HepG2 (cell line): Measurements from ENCODE around the gene MUL1. TPM values are rescaled to one million over a fixed set of nuclear protein-coding genes. Genes with fewer than 3 reads are reported as not detected.
A peak's percentile ranks its signal among the peaks of the same experiment; 100 is the strongest.

ENCODE experiments used
- FOXA3 ChIP-seq: IDR thresholded peaks from 2 replicates; pipeline ENCODE4 v1.6.1; 2016; ENCODE audit warnings: missing genetic modification reagents, missing compliant biosample characterization
- GTF2F1 ChIP-seq: fragments of 150-350 bp; IDR thresholded peaks from 2 replicates; pipeline ENCODE4 v1.6.1; 2014; ENCODE audit warnings: low read length
- IKZF4 ChIP-seq: sonication (generic); formaldehyde crosslinking; IDR thresholded peaks from 2 replicates; pipeline ENCODE4 v1.5.1; 2020; ENCODE audit warnings: borderline replicate concordance, mild to moderate bottlenecking, low read depth, missing genetic modification reagents; ENCODE audit errors: not compliant biosample characterization
- IRX3 ChIP-seq: sonication (generic); formaldehyde crosslinking; IDR thresholded peaks from 2 replicates; pipeline ENCODE4 v1.8.1; 2023; ENCODE audit warnings: mild to moderate bottlenecking, low read depth, missing genetic modification reagents, borderline replicate concordance
- KLF16 ChIP-seq, 2 experiments: sonication (generic) in 1 of 2; formaldehyde crosslinking in 1 of 2; IDR thresholded peaks; 2 replicates each; pipeline versions ENCODE4 v1.6.1 to v1.8.0; 2016 to 2023; ENCODE audit warnings: missing genetic modification reagents in 2 of 2, missing compliant biosample characterization in 1 of 2
- NCOA1 ChIP-seq: sonication (generic); formaldehyde crosslinking; IDR thresholded peaks from 2 replicates; pipeline ENCODE4 v1.9.0; 2021; ENCODE audit warnings: missing genetic modification reagents
- NFAT5 ChIP-seq: sonication (generic); formaldehyde crosslinking; IDR thresholded peaks from 2 replicates; pipeline ENCODE4 v1.4.0; 2020; ENCODE audit warnings: missing genetic modification reagents
- NR2F6 ChIP-seq, 2 experiments: IDR thresholded peaks; 2 replicates each; pipeline ENCODE4 v1.6.1; 2016; ENCODE audit warnings: antibody characterized with exemption in 1 of 2, mild to moderate bottlenecking in 1 of 2
- ZNF230 ChIP-seq: sonication (generic); formaldehyde crosslinking; IDR thresholded peaks from 2 replicates; pipeline ENCODE4 v1.4.0; 2020; ENCODE audit warnings: mild to moderate bottlenecking, missing genetic modification reagents
- ZNF441 ChIP-seq: sonication (generic); formaldehyde crosslinking; IDR thresholded peaks from 2 replicates; pipeline ENCODE4 v1.7.0; 2021; ENCODE audit warnings: missing genetic modification reagents, borderline replicate concordance
- ZNF598 ChIP-seq: sonication (generic); formaldehyde crosslinking; IDR thresholded peaks from 2 replicates; pipeline ENCODE4 v1.5.1; 2020; ENCODE audit warnings: mild to moderate bottlenecking, missing genetic modification reagents, borderline replicate concordance
- ZNF646 ChIP-seq: sonication (generic); formaldehyde crosslinking; IDR thresholded peaks from 2 replicates; pipeline ENCODE4 v1.9.0; 2021; ENCODE audit warnings: mild to moderate bottlenecking, missing genetic modification reagents
- polyA plus RNA-seq, 8 experiments: library from polyadenylated mRNA; depleted of rRNA in 3 of 8; stranded (reverse) in 7 of 8; unstranded in 1 of 8; fragments of >200 nt; fragmentation: Illumina TruSeq in 4 of 8; extraction: Trizol in 4 of 8; gene quantifications; 2 replicates each; pipeline versions ENCODE4 v1.2.1 to v1.2.3, GENCODE V29; 2011 to 2016; ENCODE audit warnings: low read depth in 4 of 8, missing spikeins in 1 of 8, mixed read lengths in 1 of 8; ENCODE audit not compliant: insufficient read depth in 1 of 8
- total RNA-seq, 5 experiments: library from RNA; depleted of rRNA; stranded (reverse); fragments of >200 nt; fragmentation: Illumina TruSeq; extraction: Trizol; gene quantifications; 2 replicates each; pipeline ENCODE4 v1.2.3, GENCODE V29; 2016; ENCODE audit warnings: low read depth in 1 of 5
- TF ChIP-seq, protein P1 (sequence below): sonication (generic); formaldehyde crosslinking; IDR thresholded peaks from 2 replicates; pipeline ENCODE4 v1.8.0; 2022; ENCODE audit warnings: low read depth, missing genetic modification reagents

The MUL1 gene
- total and polyA plus RNA-seq, 2 of the 13 experiments (the other 11 are each of a cell fraction or from before 2014, with no cell fraction given), result 21.5 to 26.5 TPM

DNA sequence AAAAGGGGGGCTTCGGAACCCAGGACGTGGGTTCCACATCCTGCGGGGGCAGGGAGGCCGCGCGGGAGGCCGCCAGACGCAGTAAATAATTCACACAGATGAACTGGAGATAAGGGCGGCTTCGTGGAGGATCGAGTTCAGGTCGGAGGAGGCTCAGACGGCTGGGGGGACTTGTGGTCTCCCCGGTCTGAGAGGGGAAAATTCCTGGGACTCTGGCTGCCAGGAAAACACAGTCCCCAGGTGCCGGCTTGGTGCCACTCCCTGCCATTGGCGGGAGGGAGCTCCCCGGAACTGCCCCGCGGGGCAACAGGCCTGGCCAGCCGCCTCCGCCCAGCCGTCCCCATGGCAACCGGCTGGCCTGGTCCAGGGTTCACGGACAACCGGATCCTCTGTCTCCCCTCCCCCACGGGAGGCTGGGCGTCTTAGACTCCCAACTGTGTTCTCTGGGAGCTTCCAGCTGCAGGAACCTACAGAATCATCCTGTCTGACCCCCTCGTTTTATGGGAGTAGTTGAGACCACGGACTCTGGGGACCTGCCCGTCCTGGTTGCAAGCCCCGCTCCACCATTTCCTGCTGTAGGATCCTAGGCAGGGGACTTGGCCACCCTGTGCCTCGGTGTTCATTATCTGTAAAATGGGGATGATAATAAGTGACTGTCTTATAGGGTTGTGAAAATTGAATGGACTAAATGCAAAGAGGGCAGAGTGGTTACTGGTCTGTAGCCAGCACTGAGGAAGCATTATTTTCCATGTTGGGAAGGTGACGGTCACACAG, 31.5 kb downstream of the MUL1 start (continued):
- TF ChIP-seq ZNF646 (no peak), KLF16 (CRISPR knock-in tag; IDR thresholded peaks at IDR 0.05) (peak in 1 of 2 experiments; percentile 91; a peak in 2 of 4 replicates), NCOA1 (no peak), ZNF441 (CRISPR knock-in tag) (no peak; the same call in 1 of the 2 replicates), NFAT5 (CRISPR knock-in tag) (no peak), FOXA3 (CRISPR knock-in tag) (peak; percentile 67), IRX3 (CRISPR knock-in tag) (no peak), NR2F6 (IDR thresholded peaks at IDR 0.05) (no peak; the same call in 1 of the 2 replicates), NR2F6 (CRISPR knock-in tag; IDR thresholded peaks at IDR 0.05) (peak; percentile 83), ZNF230 (CRISPR knock-in tag) (no peak), GTF2F1 (no peak), IKZF4 (CRISPR knock-in tag) (peak; percentile 19), ZNF598 (peak; percentile 21; the same call in 1 of the 2 replicates)
- TF ChIP-seq, protein P1, sequence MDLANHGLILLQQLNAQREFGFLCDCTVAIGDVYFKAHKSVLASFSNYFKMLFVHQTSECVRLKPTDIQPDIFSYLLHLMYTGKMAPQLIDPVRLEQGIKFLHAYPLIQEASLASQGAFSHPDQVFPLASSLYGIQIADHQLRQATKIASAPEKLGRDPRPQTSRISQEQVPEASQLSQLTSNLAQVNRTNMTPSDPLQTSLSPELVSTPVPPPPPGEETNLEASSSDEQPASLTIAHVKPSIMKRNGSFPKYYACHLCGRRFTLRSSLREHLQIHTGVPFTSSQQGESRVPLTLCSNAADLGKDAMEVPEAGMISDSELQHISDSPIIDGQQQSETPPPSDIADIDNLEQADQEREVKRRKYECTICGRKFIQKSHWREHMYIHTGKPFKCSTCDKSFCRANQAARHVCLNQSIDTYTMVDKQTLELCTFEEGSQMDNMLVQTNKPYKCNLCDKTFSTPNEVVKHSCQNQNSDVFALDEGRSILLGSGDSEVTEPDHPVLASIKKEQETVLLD, result no peak
